GM12865 (cell line): ENCODE data around the gene CEP295NL.
"Not testable (repeated sequence)": the region's sequence is repeated elsewhere in the genome, so short reads cannot be mapped to it uniquely, and the experiment has no call there.

ENCODE experiments used
- DNase-seq: peaks from one replicate; pipeline ENCODE4 v3.0.0; 2010; ENCODE audit warnings: low read depth
- H3K4me3 ChIP-seq: 2 replicates; pipeline ENCODE4 v1.5.1; 2011; ENCODE audit warnings: mild to moderate bottlenecking, low read depth, low read length, control low read depth
- CTCF ChIP-seq: IDR thresholded peaks from 2 replicates; pipeline ENCODE4 v1.5.1; 2011; ENCODE audit warnings: low read length, control low read depth, low read depth, inconsistent platforms; ENCODE audit not compliant: insufficient read depth; ENCODE audit errors: missing control alignments

Gene CEP295NL

GRCh38 chr17:78904371-78904770 is 1.4 kb upstream of the CEP295NL start:
- TF ChIP-seq CTCF = no peak
- no peak overlapping the region for H3K4me3 ChIP-seq
- no peak for DNase-seq

GRCh38 chr17:78902231-78902630 is 770 bp downstream of the CEP295NL start:
- not testable (repeated sequence) for H3K4me3 ChIP-seq, DNase-seq

GRCh38 chr17:78901806-78902205 is 1.2 kb downstream of the CEP295NL start:
- no peak for TF ChIP-seq CTCF
- no peak overlapping the region for H3K4me3 ChIP-seq
- DNase-seq = no peak

GRCh38 chr17:78900816-78901215 is 2.2 kb downstream of the CEP295NL start:
- no peak for DNase-seq
- no peak for TF ChIP-seq CTCF
- no peak overlapping the region for H3K4me3 ChIP-seq

- TF ChIP-seq CTCF = no peak
- no peak for DNase-seq
- no peak overlapping the region for H3K4me3 ChIP-seq
Observed at GRCh38 chr17:78899361-78900260, 3.4 kb downstream of the CEP295NL start.

- no peak overlapping the region for H3K4me3 ChIP-seq
- TF ChIP-seq CTCF = no peak
- DNase-seq = no peak
Observed at GRCh38 chr17:78898947-78899346, 4.1 kb downstream of the CEP295NL start.

GRCh38 chr17:78898075-78898836 is 4.7 kb downstream of the CEP295NL start:
- no peak overlapping the region for H3K4me3 ChIP-seq
- DNase-seq = no peak
- TF ChIP-seq CTCF = no peak
